RWPE2 (cell line): Measurements from ENCODE around the gene IRF7.

Experiments used
- ATAC-seq: fragments of 200-7000 bp; cut with Tn5 transposase; 3 replicates; pipeline ENCODE4 v1.9.1; 2021; ENCODE audit warnings: low read depth
- DNase-seq: peaks from one replicate; pipeline ENCODE4 v3.0.0-alpha.2; 2020; ENCODE audit warnings: low spot score
- H3K27ac ChIP-seq: fragments of 450-650 bp; 2 replicates; pipeline ENCODE4 v1.5.1; 2017; ENCODE audit warnings: mild to moderate bottlenecking; ENCODE audit not compliant: poor library complexity, severe bottlenecking
- H3K27me3 ChIP-seq: fragments of 250-450 bp; sonication (Bioruptor Pico); 2 replicates; pipeline ENCODE4 v1.5.1; 2021; ENCODE audit warnings: mild to moderate bottlenecking, moderate library complexity; ENCODE audit not compliant: insufficient read depth, poor library complexity, severe bottlenecking
- H3K36me3 ChIP-seq: fragments of 250-450 bp; sonication (Bioruptor Pico); 2 replicates; pipeline ENCODE4 v1.5.1; 2020; ENCODE audit warnings: low read depth, mild to moderate bottlenecking, moderate library complexity
- H3K4me1 ChIP-seq: fragments of 250-450 bp; sonication (Bioruptor Pico); 2 replicates; pipeline ENCODE4 v1.5.1; 2021; ENCODE audit warnings: mild to moderate bottlenecking, moderate library complexity; ENCODE audit not compliant: insufficient read depth, poor library complexity, severe bottlenecking
- H3K4me3 ChIP-seq: fragments of 250-450 bp; sonication (Bioruptor Pico); 2 replicates; pipeline ENCODE4 v1.5.1; 2021; ENCODE audit warnings: mild to moderate bottlenecking, moderate library complexity; ENCODE audit not compliant: severe bottlenecking
- H3K9me3 ChIP-seq: fragments of 250-450 bp; sonication (Bioruptor Pico); 2 replicates; pipeline ENCODE4 v1.5.1; 2021; ENCODE audit warnings: mild to moderate bottlenecking, moderate library complexity; ENCODE audit not compliant: severe bottlenecking
- CTCF ChIP-seq: fragments of 450-650 bp; IDR thresholded peaks from one replicate; pipeline ENCODE4 v1.5.1; 2017; ENCODE audit warnings: mild to moderate bottlenecking, moderate library complexity; ENCODE audit not compliant: poor library complexity, severe bottlenecking

IRF7 gene

GRCh38 chr11:614021-614622, 1.6 kb downstream of the IRF7 start:
- Histone ChIP-seq H3K36me3 (peaks cover 44% of the 10 kb centered on the region), H3K4me3 (no peak overlapping the region), H3K27me3 (no peaks in the 10 kb centered on the region), H3K9me3 (no peaks in the 10 kb centered on the region), H3K4me1 (peaks cover 10% of the 10 kb centered on the region), H3K27ac (peak overlapping the region; percentile 53)
- DNase-seq = peak; percentile 63
- ATAC-seq = peak; percentile 3; the same call in 1 of the 3 replicates
- TF ChIP-seq CTCF = no peak

GRCh38 chr11:613369-613968, 2.3 kb downstream of the IRF7 start:
- DNase-seq (peak; percentile 92), ATAC-seq (peak; percentile 26)
- TF ChIP-seq CTCF = no peak
- Histone ChIP-seq H3K27me3 (no peaks in the 10 kb centered on the region), H3K36me3 (peaks cover 49% of the 10 kb centered on the region), H3K4me3 (no peak overlapping the region), H3K4me1 (peaks cover 10% of the 10 kb centered on the region), H3K9me3 (no peaks in the 10 kb centered on the region), H3K27ac (peak overlapping the region; percentile 53)

GRCh38 chr11:612961-613300, 2.8 kb downstream of the IRF7 start:
- no peak for ATAC-seq
- TF ChIP-seq CTCF = no peak
- H3K4me3 ChIP-seq = no peak overlapping the region
- no peak overlapping the region for H3K27ac ChIP-seq
- H3K27me3 ChIP-seq = no peaks in the 10 kb centered on the region
- peak; percentile 60 for DNase-seq
- no peaks in the 10 kb centered on the region for H3K9me3 ChIP-seq
- H3K4me1 ChIP-seq = peaks cover 10% of the 10 kb centered on the region
- peaks cover 52% of the 10 kb centered on the region for H3K36me3 ChIP-seq

GRCh38 chr11:612201-612960, 3.4 kb downstream of the IRF7 start:
- ATAC-seq = no peak
- no peak overlapping the region for H3K27ac ChIP-seq
- peaks cover 10% of the 10 kb centered on the region for H3K4me1 ChIP-seq
- DNase-seq = peak; percentile 70
- H3K36me3 ChIP-seq = peaks cover 57% of the 10 kb centered on the region
- H3K27me3 ChIP-seq = no peaks in the 10 kb centered on the region
- no peak overlapping the region for H3K4me3 ChIP-seq
- H3K9me3 ChIP-seq = no peaks in the 10 kb centered on the region
- TF ChIP-seq CTCF = no peak
